HL-60/S4 treated with retinoic acid at 250 ng/mL for 4 days and 3 days (cell line): ENCODE measurements around the gene KIF2C.

Experiments
- in situ Hi-C: fragments of 300-500 bp; cut with MboI; formaldehyde crosslinking; loops from 2 replicates; pipeline ENCODE4 v1.7.0; 2022; ENCODE audit warnings: low sequenced_read_pairs

Gene KIF2C

DNA sequence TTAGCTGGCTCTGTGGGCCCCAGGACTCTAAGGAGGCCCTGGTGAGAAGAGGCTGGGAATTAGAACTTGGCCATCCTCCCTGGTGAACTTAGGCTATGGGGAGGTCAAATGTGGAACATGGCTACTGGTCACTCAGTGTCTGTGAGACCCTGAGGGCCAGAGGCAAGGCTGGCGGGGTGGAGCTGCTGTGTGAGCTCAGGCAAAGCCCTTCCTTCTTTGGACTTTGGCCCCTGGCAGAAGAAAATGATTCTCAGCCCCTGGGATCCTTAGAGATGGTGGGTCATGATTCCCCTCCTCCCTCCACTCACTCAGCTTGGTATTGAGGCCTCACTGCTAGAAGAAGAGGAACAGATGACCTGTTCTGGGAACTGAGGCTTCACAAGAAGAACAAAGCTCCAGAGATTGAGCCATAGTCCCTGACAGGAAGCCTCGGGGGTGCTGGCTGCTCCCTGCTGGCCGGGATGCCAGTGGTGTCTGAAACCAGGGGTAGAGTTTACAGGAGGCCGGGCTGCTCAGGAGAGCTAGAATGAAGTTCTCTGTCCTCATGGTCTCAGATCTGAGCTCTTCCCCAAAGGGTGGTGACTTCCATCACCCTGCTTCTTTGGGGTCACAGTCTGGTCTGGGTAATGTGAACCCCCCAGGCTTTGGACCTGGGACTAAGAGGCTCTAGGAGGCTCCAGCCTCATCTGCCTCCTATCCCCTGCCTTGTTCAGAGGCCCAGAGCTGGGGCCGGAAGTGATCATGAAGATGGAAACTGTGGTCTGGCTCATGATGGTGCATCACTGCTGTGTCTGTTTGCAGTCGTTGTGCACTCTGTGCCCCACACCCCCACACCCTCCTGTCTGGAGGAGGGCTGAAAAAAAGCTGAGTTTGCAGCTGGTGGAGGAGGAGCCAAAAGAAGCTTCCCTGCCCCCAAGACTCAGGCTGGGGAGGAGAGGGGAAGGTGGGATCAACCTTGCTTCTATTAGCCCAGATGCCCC, 69.6 kb downstream of the KIF2C start:
- in situ Hi-C loops, result loop anchor here (25.0 kb wide), 1 partner anchor 203 kb away; the partner anchor contains the start of genes HECTD3 and UROD

- in situ Hi-C loops, result loop anchor here (25.0 kb wide), 1 partner anchor 202 kb away; the partner anchor contains the start of genes HECTD3 and UROD
Observed at GRCh38 chr1:44810101-44810761, 70.6 kb downstream of the KIF2C start.

GRCh38 chr1:44810762-44811105, 71.1 kb downstream of the KIF2C start:
- in situ Hi-C loops, result loop anchor here (25.0 kb wide), 1 partner anchor 202 kb away; the partner anchor contains the start of genes HECTD3 and UROD

- in situ Hi-C loops, result loop anchor here (25.0 kb wide), 1 partner anchor 201 kb away; the partner anchor contains the start of genes HECTD3 and UROD
Observed at GRCh38 chr1:44811234-44811633, 71.6 kb downstream of the KIF2C start.

DNA sequence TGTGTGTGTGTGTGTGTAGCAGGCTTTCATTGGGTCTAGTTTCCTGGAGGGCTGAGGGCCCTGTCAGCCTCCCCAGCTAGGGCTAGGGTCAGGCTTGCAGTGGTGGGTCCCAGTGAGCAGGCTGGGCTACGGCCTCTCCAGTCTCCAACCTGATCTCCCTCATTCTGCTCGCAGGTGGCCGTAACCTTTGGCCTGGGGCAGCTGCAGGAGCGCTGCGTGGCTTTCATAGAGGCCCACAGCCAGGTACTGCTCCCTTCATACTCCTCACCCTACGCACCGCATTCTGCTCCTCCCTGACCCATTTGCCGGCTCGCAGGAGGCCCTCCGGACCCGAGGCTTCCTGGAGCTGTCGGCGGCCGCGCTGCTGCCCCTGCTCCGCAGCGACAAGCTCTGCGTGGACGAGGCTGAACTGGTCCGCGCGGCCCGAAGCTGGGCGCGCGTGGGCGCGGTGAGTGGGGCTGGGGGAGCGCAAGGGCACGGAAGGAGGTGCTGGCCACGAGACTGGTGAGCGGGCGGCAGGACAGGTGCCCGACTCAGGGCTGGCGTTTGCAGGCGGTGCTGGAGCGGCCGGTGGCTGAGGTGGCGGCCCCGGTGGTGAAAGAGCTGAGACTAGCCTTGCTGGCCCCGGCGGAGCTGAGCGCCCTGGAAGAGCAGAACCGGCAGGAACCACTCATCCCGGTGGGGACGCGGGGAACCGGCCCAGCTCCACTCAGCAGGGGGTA, 73.3 kb downstream of the KIF2C start:
- in situ Hi-C loops, result loop anchor here (25.0 kb wide), 1 partner anchor 199 kb away; the partner anchor contains the start of genes HECTD3 and UROD

DNA sequence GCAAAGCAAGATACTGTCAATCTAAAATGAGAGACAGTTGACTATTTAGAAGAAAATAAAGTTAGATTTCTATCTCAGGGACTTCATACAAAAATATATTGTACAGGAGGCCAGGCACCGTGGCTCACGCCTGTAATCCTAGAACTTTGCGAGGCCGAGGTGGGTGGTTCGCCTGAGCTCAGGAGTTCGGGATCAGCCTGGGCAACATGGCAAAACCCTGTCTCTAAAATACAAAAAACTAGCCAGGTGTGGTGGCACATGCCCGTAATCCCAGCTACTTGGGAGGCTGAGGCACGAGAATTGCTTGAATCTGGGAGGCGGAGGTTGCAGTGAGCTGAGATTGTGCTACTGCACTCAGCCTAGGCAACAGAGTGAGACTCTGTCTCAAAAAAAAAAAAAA, 76.3 kb downstream of the KIF2C start:
- in situ Hi-C loops, result loop anchor here (25.0 kb wide), 1 partner anchor 196 kb away; the partner anchor contains the start of genes HECTD3 and UROD

GRCh38 chr1:44817307-44817706, 77.7 kb downstream of the KIF2C start:
- in situ Hi-C loops, result loop anchor here (25.0 kb wide), 1 partner anchor 195 kb away; the partner anchor contains the start of genes HECTD3 and UROD
